GM19452 (cell line): ENCODE results near the gene ZNF879.
A peak's percentile ranks its signal among the peaks of the same experiment; 100 is the strongest.

Experiments used
- ATAC-seq: cut with Tn5 transposase; IDR thresholded peaks from one replicate; pipeline ENCODE4 v1.9.1; 2021; ENCODE audit not compliant: unreplicated experiment

ZNF879 gene

DNA sequence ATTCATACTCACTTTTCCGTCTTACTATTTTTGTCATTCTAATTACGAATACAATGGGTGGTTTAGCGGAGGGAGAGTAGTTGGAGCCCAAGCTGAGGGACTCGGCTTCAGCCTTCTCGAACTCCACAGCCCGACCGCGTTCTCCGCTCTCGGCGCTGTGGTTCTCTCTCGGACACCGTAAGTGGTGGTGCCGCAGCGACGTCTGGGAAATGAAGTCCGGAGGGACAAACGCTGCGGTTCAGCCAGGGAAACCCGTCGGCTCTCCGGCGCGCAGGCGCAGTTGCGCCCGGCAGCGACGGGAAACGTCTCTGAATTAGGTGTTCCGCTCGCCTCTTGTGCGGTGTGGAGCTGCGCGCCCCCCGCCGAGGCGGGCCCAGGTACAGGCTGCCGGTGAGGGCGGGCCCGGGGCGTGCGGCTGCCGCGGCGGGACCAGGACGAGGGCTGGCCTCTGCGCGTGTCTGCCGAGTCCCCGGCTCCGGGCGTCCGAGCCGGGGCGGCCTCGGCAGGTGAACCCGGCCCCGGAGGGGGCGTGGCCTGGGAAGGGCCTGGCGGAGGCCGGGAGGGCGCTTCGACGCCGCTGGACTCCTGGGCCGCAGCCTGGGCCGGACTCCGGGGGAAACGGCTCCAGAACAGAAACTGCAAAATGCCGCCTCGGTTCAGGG is at the start of gene ZNF879:
ZNF879 (plus strand) TSS at position 277 of the 662 bp plus-strand sequence. CDS start 1,201 bp downstream, outside the sequence.
- peak; percentile 84 for ATAC-seq

DNA sequence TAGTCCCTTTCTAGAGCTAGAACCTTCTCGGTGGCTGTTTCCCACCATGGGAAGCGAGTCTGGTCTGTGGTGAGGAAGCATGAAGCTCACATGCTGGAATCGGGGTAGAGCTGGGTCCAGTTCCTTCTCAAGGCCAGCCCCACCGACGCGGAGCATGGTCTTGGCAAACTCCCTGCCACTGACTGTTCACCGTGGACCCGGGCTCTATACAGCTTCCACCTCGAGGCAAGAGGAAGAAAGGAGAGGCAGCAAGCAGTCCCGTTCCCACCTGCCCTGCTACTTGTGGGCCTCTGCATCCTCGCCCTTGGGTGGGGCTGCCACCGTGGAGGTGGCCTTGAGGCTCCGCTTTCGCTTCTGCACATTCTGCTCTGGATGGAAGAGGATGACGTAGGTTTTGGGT is 42.2 kb upstream of the ZNF879 start:
- no peak for ATAC-seq

DNA sequence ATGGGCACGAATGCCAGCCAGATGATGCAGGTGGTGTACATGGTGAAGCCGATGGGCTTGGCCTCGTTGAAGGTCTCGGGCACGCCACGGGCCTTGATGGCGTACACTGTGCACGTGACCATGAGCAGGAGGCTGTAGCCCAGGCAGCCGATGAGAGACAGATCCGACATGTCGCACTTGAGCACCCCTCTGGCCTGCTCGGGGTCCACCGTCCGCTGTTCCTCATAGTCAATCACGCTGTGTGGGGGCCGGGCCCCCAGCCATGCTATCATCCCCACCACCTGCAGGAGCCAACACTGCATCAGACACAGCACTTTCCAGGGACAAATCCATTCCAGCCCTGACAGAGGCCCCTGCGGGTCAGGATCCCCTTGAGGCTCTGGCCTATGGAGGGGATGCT is 40.7 kb upstream of the ZNF879 start:
- ATAC-seq = no peak

DNA sequence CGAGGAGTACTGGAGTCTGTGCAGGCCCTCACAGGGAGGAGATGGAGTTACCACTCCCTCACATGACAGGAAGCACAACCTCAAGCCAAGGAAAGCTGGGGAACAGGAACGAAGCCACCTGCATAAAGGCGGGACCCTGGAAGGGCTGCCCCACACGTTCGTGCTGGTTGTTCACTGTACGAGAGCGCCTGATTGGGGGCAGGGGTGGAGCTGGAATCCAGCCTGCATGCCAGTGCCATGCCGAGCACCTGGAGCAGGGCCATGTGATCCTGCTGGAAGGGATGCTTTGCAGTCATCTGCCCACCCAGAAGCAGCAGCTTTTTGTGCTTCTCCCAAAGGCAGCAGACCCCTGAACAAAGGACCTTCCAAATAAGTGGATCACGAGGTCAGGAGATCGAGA is 39.9 kb upstream of the ZNF879 start:
- no peak for ATAC-seq

DNA sequence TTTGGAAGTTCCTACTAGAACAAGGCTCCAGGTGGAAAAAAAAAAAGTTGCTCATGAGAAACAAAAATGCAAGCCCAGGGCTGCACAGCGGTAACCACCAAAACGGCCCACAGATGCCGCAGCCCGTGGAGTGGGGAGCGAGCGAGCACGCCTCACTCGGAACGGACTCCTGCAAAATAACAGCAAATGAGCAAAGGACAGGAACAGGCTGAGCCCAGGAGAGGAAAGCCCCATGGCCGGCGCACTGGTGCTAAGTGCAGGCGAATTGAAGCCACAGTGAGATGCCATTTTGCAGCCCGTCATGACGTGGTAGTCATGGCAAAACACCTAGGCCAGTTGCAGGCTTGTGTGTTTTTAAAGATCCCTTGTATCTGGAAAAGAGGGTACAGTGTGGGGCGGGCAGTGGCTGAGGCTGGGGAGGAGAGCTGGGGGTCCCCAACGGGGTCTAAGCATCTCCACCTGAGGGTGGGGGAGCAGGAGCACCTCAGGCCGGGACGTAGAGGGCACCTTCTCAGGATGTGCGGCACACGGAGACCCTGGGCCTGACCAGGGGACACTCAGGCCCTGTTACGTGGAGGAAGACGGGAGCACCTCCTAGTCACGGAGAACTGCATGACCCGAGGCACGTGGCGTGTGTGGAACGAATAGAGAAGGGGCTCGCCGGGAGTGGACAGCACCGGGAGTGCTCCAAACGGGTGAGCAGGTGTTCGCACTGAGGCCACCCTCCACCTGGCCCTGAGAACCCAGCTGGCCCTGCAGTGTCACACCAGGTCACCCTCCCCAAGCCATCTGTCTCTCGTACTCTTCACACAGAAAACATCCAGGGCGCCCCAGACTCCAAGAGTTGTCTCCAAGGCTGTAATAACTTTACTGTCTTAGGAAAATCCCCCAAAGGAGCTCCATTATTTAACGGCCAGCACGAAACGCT is 39.2 kb upstream of the ZNF879 start:
- no peak for ATAC-seq

DNA sequence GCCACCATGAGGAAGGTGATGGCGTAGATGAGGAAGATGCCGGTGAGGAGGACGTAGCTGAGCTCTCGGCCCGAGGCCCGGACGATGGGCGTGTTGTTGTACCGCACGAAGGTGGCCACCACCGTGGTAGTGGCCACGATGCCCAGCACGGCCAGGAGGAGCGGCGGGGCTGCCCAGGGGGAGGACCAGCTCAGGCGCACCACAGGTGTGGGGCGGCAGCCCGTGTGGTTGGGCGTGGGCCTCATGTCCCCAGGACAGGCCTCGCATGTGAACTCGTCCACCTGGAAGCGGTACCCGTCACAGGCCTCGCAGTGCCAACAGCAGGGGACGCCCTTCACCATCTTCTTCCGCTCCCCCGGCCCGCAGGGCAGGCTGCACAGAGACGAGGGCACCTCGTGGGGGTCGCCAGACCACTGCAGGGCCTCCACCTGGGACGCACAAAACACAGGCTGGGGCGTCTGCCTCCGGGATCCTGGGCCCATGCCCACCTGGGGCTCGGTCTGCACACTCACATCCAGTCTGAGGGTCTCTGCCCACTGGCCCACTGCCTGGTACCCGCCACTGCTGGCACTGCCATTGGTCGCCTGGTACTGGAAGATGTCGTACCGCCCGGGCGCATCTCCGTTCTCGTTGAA is 37.2 kb upstream of the ZNF879 start:
- no peak for ATAC-seq

DNA sequence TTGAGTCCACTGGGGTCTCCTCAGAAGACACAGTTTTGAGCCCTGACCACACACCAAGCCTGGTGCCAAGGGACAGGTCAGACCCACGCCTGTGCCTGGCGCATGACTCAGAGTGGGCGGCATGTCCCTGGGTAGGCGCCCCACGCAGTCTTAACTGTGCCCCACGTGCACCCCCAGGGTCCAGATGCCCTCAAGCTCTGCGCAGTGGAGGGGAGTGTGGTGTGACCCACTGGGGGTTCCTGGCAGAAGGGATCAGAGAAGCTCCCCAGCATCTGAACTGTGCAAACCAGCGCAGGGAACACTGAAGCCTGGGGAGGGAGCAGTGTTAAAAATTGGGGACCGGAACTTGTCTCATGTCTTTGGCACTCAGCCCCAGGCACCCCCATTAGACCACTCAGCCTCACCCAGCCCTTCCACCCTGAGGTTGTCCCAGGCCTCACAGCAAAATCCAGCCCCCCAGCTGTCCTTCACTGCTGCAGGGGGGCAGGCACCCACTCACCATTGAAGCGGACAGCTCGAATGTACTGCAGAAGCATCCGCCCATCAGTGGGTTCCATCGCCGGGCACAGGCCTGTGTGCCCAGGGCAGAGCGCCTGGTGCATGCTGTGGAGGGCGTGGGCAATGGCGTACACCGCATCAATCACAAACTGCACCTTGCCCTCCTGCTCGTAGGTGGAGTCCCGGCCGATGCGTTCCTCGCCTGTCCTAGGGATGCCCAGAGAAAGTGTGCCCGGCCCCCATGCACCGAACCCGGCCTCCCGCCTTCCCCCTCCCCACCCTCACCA is 35.0 kb upstream of the ZNF879 start:
- no peak for ATAC-seq

DNA sequence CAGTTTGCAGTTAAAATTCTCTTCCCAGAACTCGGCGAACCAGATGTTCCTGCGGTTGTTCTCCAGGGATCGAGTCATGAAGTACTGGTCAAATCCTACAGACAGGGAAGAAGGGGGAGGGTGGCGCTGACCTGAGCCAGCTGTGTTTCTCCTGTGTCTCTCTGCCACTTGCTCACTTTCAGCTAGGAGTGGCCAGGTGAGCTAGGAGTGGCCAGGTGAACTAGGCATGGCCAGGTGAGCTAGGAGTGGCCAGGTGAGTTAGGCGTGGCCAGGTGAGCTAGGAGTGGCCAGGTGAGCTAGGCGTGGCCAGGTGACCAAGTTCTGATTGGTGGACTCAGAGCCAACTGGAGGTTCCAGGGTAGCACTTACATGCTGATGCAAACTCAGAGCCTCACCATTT is 34.3 kb upstream of the ZNF879 start:
- no peak for ATAC-seq

DNA sequence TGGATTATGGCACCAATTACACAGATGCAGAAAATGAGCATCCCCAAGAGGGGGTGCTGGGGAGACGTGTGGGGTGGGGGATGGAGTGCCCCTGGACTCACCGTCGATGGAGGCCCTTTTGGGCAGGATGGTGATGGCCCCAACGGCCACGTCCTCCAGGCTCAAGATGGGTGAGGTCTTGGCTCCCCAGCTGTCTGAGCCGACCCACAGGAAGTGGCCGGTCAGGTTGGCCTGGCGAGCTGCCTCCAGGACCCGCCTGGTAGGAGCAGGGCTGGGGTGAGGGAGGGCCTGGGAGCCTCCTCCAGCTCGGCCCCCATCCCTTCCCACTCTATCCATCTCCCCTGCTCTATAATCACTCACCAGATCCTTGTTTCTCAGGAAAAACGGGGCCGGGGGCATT is 33.1 kb upstream of the ZNF879 start:
- no peak for ATAC-seq

DNA sequence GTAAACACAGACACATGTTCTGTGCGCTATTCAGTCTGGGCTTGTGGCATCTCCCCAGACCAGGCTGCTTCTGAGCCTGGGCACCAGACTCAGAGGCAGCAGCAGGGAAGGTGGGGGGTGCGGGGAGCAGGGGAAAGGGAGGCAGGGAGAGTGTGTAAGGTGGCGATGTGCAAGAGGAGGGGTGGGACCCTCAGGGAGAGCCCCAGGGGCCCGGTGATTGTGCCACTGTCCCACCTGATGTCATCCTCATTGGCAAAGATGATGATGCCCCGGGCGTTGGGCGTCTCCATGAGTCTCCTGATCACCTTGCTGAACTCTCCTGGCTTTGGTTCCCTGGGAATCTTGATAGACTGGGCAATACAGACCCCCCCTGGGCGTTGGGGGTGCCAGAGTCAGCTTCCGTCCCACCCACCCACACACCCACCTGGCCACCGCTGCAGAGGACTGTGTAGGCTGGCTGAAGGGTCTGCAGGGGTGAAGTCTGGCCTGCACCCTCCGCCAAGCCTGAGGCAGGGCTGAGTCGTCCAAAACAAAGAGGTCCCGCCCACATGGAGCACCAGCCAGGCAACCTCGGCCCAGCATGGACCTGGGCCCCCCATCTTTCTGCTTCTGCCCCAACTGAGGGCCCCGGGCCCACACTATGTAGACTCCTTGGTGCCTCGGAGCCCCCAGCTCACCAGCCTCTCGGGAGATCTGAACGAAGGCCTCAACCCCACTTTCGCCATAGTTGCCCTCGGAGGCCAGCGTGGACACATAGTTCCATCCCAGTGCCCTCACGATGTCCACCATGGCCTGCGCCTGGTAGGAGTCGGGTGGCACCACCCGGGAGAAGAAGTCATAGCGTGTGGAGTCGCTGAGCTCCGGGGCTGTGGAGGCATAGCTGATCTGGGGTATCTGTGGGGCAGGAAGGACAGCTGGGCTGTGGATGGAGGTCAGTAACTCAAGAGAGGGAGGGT is 32.1 kb upstream of the ZNF879 start:
- no peak for ATAC-seq

DNA sequence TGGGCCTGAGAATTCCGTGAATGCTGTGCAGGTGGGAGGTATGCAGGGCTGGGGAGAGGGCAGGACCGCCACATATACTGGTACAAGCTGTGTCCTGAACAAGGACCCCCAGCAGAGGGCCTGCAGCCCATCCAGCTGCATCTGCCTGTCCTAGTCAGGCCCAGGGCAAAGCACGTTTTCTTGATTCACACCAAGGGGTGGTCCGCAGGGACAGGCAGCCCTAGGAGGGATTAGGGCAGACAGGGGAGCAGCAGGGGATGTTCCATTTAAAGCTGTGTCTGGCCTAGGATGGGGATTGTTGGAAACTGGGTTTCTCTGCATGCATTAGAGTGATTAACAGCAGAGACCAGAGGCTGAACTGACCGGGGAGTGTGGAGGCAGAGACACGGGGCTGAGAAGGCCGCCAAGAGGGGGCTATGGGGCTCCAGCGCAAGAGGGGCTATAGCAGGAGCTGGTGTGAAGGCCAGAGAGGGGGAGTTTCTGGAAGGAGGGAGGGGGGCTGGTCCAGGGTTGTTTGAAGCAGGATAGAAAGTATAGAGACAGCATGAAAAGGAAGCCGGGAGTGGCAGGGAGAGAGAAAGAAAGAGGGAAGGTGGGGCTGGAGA is 31.2 kb upstream of the ZNF879 start:
- no peak for ATAC-seq

DNA sequence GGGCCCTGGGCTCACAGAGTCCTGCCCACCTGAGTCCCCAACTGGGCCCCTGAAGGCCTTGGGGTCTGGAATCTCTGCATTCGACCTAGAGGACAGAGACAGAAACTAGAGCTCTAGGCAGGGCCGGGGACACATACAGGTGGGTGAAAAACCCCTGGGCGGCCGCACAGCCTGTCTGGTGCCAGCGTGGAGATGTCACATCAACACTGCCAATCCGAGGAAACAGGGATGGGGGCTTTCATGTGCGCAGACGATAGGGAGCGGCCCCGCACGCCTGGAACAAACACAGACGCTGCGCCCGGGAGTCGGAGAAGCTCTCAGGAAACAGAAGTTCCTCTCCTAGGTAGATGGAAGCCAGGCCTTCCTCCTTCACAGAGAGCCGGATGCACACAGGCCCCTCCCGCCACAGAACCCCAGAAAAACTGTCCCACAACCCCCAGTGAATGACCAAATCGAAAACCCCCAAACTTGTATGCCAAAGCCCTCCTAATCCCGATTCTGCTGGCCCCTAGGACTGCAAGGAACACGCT is 30.3 kb upstream of the ZNF879 start:
- no peak for ATAC-seq

DNA sequence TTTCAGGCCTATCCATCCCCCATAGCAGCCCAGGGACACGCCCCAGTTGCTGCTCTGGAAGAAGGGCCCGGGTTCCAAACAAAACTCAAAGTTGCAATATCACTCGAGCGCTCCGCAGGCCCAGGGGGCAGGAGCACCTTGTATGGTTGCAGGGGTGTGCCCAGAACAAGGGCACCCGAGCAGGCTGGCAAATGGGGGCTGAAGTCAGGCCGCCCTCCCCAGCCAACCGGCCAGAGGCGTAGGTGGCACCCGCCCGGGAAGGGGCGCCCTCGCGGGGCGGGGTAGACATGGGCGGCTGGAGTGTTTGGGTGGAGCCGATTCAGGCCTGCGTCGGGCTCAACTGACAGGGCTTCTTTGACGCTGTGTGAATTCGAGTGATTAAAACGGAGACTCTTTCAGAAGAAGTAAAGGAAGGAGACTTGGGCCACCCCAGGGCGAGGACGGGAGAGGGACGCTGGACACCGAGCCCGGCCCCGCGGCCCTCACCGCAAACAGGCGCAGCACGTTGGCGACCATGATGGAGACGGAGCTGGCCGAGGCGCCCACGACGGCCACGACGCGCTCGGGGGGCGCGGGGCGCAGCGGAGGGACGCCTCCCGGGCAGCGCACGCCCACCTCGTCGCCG is 29.5 kb upstream of the ZNF879 start:
- ATAC-seq = no peak

DNA sequence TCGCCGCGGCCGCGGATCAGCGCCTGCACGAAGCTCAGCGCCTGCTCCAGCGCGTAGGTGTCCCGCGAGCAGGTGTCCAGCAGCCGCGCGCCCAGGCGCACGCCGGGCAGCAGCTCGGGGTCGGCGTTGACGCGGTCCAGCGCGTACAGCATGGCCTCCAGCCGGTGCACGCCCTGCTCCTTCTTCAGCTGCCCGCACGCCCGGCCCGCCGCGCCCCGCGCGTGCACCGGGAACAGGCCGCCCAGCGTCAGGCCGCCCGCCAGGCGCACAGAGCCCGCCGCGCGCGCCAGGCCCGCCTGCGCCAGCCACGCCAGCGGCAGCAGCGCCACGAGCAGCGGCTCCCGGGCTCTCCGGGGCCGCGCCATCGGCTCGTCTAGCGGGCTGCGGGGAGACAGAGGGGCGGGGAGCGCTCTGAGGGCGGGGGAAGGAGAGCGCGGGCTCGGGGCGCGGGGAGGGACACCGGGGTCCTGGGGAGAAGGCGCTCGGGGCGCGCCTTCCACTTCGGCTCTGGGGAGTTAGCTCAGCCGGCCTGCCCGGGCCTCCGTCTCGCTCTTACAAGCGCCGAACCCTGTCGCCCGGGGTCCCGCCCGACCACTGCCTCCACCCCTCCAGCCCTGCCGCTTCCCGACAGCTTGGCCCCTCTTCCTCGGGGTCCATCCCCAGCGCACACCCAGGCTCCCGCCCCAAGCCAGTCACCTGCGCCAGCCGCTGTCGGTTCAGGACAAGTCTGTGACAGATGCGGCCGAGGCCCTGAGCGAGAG is 28.8 kb upstream of the ZNF879 start, which contains the start of gene GRM6:
GRM6 (minus strand) TSS at position 741 of the 761 bp plus-strand sequence; CDS start at position 365, 376 bp downstream.
- ATAC-seq = no peak

DNA sequence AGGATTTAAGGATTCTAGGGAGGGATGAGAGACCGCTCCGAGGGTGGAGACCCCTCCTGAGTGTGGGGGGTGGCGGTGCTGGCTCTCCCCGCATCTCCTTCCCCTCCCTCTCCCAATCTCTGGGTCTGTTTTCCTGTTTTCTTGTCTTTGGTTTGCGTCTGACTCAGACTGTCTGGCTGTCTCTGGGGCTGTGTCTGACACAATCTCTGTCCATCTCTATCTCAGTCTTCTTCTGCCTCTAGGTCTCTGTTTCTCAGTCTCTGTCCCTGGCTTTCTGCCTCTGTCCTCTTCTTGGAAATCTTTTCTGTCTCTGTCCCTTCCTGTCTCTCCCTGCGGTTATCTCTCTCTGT is 28.3 kb upstream of the ZNF879 start:
- ATAC-seq = no peak

DNA sequence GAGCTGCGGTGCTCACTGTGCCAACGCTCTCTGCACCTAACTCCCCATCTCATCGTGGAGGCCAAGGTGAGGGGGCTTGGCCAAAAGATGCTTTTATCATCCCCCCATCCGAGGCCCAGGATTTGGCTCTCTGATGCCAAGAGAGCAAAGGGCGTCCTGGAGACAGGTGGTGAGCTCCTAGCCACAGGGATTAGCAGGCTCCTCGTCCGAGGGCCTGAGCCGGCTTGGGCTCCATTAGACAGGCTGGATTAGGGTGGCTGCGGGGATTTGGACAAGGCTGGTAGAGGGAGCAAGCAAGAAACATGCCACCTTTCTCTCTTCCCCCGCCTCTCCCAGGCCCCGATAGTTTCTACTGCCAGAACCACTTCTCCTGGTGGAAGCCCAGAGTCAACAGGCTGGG is 27.4 kb upstream of the ZNF879 start:
- no peak for ATAC-seq

DNA sequence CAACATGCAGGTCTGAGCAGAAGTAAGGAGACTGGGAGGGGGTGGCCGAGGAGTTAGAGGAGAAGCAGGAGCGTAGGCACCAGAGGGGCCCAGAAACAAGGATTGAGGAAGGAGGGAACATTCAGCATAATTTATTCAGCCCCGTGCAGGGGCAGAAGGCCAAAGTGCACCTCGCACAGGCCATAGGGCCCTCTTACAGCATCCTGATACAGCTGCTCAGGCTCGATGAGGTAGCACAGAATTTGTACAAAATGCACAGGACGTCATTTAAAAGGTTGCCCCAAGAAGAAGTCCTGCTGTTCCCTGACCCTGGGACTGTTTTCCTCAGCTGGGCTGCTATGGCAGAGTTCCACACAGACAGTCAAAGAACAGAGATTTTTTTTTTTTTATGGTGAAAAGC is 26.4 kb upstream of the ZNF879 start:
- ATAC-seq = no peak

DNA sequence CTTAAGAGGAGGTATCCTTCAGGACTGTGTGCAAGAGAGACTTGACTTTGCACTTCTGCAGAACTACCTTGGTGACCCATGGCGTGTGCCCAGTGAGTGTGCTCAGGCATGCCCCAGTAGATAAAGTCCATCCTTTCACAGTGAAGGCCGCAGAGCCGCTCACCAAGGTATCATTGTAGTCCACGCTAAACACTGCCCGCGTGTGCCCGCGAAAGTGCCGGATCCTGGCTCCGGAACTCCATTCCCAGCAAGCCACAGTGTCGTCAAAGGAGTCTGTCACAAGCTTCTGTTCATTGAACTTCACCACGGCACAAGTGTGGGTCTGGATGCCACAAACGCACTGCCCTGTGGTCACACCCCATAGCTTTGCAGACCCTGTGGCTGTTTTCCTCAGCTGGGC is 25.2 kb upstream of the ZNF879 start:
- no peak for ATAC-seq
